Stromal cell of bone marrow (primary cell): ENCODE results near the gene FPR1.
A peak's percentile ranks its signal among the peaks of the same experiment; 100 is the strongest.
"Not testable (repeated sequence)": the region's sequence is repeated elsewhere in the genome, so short reads cannot be mapped to it uniquely, and the experiment has no call there.

Experiments
- DNase-seq: peaks from one replicate; pipeline ENCODE4 v3.0.0-alpha.2; 2012; ENCODE audit warnings: low read depth

Gene FPR1

GRCh38 chr19:51779181-51779580 lies 27.5 kb upstream of the FPR1 start:
- DNase-seq: no peak

DNA sequence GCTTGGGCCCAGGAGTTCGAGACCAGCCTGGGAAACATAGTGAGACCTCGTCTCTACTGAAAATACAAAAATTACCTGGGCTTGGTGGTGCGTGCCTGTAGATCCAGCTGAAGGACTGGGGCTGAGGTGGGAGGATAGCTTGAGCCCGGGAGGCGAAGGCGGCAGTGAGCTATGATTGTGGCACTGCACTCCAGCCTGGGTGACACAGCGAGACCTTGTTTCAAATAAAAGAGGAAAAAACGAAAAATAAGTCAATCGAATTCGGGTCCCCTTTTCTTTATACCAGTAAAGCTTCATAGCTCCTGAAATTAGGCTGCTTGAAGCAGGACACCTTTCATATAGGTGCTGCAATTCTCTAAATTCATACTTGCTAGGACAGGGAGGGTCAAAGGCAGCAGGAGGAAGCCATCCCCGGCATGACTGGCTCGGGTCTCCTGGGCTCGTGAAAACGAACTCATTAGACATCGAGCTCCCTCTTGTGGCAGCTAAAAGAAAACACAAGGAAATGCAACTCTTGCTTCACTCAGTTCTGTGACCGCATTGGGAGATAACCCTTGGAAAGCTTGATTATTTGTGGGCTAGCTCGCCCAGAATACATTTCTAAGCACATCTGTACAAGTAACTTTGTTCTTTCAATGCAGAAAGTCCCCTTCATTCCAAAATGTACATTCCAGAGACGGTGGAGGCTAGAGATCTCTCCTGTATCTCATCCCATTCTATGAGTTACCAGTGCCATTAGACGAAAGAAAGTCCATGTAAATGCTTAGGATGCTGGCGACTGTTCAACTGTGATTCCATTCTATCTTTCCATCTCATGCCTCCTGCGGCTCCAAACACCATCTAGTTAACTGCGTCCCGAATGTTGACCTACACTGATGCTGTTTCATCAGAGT lies 26.1 kb upstream of the FPR1 start:
- DNase-seq: peak; percentile 81

DNA sequence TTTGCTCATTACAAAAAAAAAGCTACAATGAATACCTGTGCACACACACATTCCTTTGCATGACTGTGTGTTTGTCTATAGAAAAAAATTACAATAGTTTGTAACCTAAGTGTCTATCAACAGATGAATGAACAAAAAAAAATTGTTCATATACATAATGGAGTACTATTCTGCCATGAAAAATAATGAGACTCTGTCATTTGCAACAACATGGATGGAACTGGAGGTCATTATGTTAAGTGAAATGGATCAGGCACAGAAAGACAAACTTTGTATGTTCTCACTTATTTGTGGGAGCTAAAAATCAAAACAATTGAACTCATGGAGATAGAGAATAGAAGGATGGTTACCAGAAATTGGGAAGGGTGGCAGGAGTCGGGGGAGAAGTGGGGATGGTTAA lies 24.9 kb upstream of the FPR1 start:
- DNase-seq: not testable (repeated sequence)

DNA sequence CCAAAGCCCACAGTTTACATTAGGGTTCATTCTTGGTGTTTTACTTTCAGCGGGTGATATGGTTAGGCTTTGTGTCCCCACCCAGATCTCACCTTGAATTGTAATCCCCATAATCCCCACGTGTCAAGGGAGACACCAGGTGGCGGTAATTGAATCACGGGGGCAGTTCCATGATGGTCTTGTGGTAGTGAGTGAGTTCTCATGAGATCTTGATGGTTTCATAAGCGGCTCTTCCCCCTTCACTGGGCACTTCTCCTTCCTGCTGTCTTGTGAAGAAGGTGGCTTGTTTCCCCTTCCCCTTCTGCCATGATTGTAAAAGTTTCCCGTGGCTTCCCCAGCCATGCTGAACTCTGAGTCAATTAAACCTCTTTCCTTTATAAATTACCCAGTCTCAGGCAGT lies 21.3 kb upstream of the FPR1 start:
- no peak for DNase-seq

DNA sequence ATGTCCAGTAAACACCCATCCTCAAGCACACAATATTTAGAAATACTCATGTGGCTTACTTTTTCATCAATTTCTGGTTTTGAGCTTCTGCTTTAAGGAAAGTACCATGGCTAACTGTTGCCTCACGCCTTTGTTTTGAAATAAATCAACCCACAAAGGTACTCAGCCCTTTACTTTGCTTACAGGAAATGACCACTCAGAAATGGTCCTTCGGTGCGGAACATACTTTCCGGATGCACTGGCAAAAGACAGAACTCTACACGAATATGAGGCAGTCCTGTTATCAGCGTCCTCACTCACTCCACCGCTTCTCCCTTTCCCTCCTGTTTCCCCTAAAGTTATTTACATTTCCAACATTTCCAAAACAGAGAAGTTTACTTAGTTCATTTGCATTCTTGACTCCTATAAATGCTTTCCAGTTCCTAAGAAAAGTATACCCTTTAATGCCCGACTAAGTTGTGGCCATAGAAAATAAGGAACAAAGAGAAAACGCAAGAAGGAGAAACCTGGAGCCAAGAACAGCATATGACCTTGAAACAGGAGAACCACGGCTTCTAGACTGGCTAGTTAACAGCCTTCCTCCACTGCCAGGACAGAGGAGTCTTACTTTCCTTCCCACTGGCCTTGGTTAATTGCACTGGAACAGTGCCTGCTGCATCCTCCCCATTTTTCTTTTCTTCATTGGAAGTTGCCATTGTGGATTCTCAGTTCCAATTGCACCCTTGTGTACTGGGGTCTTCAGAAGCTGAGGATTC lies 19.9 kb upstream of the FPR1 start:
- DNase-seq: no peak

- DNase-seq: no peak
Observed at GRCh38 chr19:51766461-51766860, 14.8 kb upstream of the FPR1 start.

GRCh38 chr19:51765086-51765485 lies 13.4 kb upstream of the FPR1 start:
- DNase-seq: no peak

DNA sequence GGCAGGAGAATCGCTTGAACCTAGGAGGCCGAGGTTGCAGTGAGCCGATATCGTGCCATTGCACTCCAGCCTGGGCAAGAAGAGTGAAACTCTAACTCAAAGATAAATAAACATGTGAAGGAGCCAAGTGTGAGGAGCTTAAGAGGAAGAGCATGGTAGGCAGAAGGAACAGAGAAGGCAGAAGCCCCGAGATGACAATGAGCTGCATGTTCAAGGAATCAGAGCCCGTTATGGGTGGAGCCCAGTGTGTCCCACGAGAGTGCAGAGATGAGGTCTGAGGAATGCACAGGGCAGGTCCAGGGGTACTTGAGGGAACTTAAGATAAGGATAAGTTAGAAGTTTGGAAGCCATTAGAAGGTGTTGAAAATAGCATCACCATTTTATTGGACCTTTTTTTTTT lies 10.0 kb upstream of the FPR1 start:
- no peak for DNase-seq

DNA sequence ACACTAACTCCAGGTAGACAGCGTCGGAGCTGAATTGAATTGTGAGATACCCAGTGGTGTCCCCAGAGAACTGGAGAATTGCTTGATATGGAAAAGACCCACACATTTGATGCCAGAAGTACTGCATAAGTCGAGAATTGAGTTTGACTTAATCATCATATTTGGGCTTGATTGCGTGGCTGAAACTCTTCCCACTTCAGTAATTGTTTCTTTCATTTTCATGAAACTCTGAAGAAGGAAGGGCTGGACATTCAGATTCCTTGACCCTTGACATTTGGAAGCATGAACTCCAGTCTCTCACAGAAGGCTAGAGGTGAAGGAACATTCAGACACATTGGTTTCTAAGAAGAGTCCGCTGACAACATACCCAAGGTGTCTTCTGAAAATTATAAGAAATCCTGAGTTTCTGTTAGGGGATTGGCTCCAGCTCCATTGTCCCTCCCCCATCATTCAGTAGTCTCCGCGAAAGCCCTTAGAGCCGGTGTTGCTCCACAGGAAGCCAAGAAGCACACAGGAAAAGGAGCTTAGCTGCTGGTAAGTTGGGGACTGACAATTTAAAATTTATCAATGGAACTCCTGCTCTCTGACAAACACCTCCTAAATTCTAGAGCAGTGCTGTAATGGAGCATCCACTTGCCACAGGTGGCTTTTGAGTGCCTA lies 9.1 kb upstream of the FPR1 start, which contains the start of gene FPR2:
TSS of gene FPR2 (plus strand) at position 484 of the 660 bp plus-strand sequence. CDS start 7,479 bp downstream, outside the sequence.
- no peak for DNase-seq

- no peak for DNase-seq
Observed at GRCh38 chr19:51755571-51755970, 3.9 kb upstream of the FPR1 start.

GRCh38 chr19:51754770-51755169 lies 3.1 kb upstream of the FPR1 start:
- DNase-seq: no peak

DNA sequence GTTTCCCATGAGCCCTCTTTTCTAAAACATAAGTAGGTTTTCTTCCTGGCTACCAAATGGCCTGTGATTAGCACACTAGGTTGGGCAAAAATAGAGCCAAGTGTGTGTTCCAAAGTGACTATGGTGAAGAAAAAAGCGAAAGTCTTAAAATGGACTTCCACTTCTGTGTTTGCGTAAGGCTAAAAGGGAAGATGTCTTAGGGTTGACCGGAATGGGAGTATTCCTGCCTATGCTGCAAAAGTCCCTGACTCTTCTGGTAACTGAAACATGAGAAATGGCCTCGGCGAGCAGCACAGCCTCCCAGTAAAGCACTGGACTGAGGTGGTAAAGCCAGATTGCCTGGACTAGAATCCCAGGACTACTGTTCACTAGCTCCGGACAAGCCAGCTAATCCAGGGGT lies 2.4 kb upstream of the FPR1 start:
- DNase-seq: no peak

- DNase-seq: peak; percentile 54
Observed at GRCh38 chr19:51750400-51751094, 1.1 kb downstream of the FPR1 start.

DNA sequence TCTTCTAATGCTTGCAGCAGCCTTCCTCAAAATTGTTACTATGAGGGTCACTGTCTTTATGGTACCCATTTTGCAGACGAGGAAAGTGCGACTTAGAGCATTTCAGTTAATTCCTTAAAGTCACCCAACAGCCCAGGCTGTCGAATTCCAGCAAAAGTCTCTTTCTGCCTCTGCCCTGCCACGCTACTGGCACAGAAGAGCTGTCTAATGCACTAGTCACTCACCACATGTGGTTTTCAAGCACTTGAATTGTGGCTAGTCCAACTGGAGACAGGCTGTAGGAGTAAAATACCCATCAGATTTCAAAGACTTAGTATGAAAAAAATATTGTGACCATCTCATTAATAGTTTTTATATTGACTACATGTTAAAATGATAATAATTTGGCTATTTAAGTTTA lies 1.7 kb downstream of the FPR1 start:
- peak; percentile 79 for DNase-seq

DNA sequence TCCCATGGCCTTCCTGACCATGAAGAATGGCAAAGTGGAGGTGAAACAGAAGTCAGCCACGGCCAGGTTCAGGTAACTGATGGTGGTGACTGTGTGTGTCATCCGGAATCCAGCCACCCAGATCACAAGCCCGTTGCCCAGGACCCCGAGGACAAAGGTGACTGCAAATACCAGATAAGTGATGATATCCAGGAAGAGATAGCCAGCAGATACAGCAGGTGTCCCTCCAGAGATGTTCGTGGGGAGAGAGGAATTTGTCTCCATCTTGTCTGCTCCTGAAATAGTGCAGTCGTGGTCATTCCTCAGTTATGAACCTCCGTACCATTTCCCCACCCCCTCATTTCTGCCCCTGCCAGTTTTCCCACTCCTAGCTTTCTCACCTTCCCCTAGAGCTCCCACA lies 4.9 kb downstream of the FPR1 start:
- no peak for DNase-seq

DNA sequence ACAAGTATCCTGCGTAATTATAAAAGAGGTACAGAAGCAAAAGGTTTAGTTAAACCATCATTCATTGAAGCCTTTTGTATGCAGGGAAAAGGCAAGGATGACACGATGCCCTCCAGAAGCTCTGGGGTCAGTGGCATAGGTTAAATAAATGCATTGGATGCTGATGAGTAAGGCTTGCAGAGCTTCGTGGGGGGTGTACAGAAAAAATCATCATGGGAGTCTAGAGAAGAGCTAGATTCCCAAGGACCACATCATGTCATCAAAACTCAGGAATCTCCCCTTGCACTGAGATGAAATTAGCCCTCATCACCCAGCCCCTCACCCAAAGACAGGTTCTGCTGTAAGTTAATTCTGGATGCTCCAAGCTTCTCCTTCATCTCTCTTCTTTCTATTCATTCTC lies 8.3 kb downstream of the FPR1 start:
- DNase-seq: no peak

GRCh38 chr19:51742789-51743188 lies 8.9 kb downstream of the FPR1 start:
- peak; percentile 85 for DNase-seq

DNA sequence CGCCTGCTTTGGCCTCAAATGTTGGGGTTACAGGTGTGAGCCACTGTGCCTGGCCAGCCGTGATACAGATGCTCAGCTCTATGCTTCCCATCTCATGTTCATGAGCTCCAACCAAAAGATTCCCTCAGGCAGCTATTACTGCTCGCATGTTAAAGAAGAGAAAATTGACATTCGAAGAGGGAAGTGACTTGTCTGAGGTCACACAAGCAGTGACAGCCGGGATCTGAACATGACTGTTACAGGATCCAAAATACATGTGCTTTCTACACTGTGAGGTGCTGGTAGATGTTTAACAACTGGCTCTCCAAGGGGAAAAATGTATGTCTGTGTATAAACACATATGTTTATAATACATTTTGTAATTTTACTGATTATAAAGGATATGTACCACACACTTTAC lies 11.3 kb downstream of the FPR1 start:
- no peak for DNase-seq

DNA sequence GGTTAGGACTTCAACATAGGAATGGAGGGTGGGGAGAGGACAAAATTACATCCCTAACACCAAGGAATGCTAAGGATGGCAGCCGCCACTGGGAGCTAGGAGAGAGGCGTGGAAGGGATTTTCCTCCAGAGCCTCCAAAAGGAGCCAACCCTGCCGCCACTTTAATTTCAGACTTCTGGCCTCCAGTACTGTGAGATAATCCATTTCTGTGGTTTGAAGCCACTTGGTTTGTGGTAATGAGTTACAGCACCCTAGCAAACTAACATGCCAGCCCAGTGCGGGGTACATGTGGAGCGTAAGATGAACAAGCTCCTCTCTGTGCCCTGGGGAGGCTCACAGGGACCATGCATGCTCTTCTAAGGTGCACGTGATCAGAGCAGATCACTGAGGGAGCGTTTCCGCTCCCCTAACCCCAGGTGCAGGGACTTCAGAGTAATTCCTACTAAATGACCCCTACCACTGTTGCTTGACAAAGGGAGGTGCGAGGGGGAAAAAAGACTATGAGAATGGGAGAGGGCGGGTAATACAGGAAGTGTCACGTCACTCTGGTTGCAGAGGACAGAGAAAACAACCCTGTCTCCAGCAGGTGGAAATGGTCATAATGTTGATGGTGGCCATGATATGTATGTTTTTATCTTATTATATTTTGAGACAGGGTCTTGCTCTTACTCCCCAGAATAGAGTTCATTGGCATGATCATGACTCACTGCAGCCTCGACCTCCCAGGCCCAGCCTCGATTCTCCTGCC lies 12.0 kb downstream of the FPR1 start:
- DNase-seq: no peak

GRCh38 chr19:51738523-51738922 lies 13.2 kb downstream of the FPR1 start:
- DNase-seq: not testable (repeated sequence)

- DNase-seq: no peak
Observed at GRCh38 chr19:51737924-51738323, 13.8 kb downstream of the FPR1 start.
